CD4-positive, alpha-beta T cell (primary cell): ENCODE results near the gene SCUBE1. TPM values are rescaled to one million over a fixed set of nuclear protein-coding genes. Genes with fewer than 3 reads are reported as not detected.

Experiments used
- ATAC-seq: fragments of 200-7000 bp; cut with Tn5 transposase; one replicate; pipeline ENCODE4 v1.10.0; 2022; ENCODE audit warnings: mild to moderate bottlenecking; ENCODE audit not compliant: poor library complexity
- CTCF ChIA-PET: fragments of 350-600 bp; sonication (Branson Sonifier 250); formaldehyde crosslinking; loops from one replicate; lab custom pipeline; 2021; ENCODE audit warnings: antibody characterized with exemption, inconsistent platforms; lab: Charles Lee
- POLR2A ChIA-PET: fragments of 350-600 bp; sonication (Branson Sonifier 250); formaldehyde crosslinking; loops from one replicate; lab custom pipeline; 2021; ENCODE audit warnings: antibody characterized with exemption, inconsistent platforms; lab: Charles Lee
- DNase-seq, 14 experiments: peaks; one replicate each; pipeline ENCODE4 v3.0.0-alpha.2; 2013 to 2020; ENCODE audit warnings: mixed read lengths in 2 of 14
- H3K27ac ChIP-seq, 2 donors: one replicate each; pipeline versions ENCODE4 v1.5.1 to v1.7.0; 2013; ENCODE audit warnings: low read length in 2 of 2, low read depth in 1 of 2, mild to moderate bottlenecking in 1 of 2
- H3K27me3 ChIP-seq, 2 experiments: 1 replicate in 1 of 2; 2 replicates in 1 of 2; pipeline versions ENCODE4 v1.6.1 to v1.7.0; 2013; ENCODE audit warnings: low read length in 2 of 2, control low read depth in 1 of 2, mild to moderate bottlenecking in 1 of 2, moderate library complexity in 1 of 2; ENCODE audit not compliant: insufficient read depth in 2 of 2, control insufficient read depth in 1 of 2
- H3K36me3 ChIP-seq: one replicate; pipeline ENCODE4 v1.6.1; 2013; ENCODE audit warnings: low read length, control low read depth; ENCODE audit not compliant: insufficient read depth
- H3K4me1 ChIP-seq: one replicate; pipeline ENCODE4 v1.6.1; 2013; ENCODE audit warnings: low read length, control low read depth; ENCODE audit not compliant: insufficient read depth
- H3K4me3 ChIP-seq: one replicate; pipeline ENCODE4 v1.5.1; 2013; ENCODE audit warnings: mild to moderate bottlenecking, low read length, moderate library complexity
- H3K9me3 ChIP-seq, 2 experiments: 1 replicate in 1 of 2; 2 replicates in 1 of 2; pipeline versions ENCODE4 v1.6.1 to v1.7.0; 2013; ENCODE audit warnings: low read length in 2 of 2, mild to moderate bottlenecking in 2 of 2, control low read depth in 1 of 2, moderate library complexity in 1 of 2; ENCODE audit not compliant: control insufficient read depth in 1 of 2, insufficient read depth in 1 of 2
- H3K27ac Mint-ChIP-seq: one replicate; pipeline ENCODE4 v1.8.0; 2020; ENCODE audit warnings: mixed read lengths
- H3K27me3 Mint-ChIP-seq: one replicate; pipeline ENCODE4 v1.8.0; 2021; ENCODE audit warnings: mixed read lengths
- H3K36me3 Mint-ChIP-seq: one replicate; pipeline ENCODE4 v1.8.0; 2021; ENCODE audit warnings: low read depth, mixed read lengths
- H3K4me1 Mint-ChIP-seq: one replicate; pipeline ENCODE4 v1.8.0; 2021; ENCODE audit warnings: low read depth, mixed read lengths
- H3K4me3 Mint-ChIP-seq: one replicate; pipeline ENCODE4 v1.8.0; 2020; ENCODE audit warnings: mild to moderate bottlenecking, mixed read lengths
- H3K9me3 Mint-ChIP-seq: one replicate; pipeline ENCODE4 v1.8.0; 2020; ENCODE audit warnings: mixed read lengths
- intact Hi-C, 2 experiments: fragments of 100-400 bp; cut with DNase I in 1 of 2; cut with micrococcal nuclease in 1 of 2; formaldehyde crosslinking; loops; one replicate each; pipeline versions ENCODE4 v1.15.1 to v1.9.0; 2023 to 2025; cut with DNase I, micrococcal nuclease
- total RNA-seq, 174 experiments: library from RNA in 2 of 174; stranded (reverse) in 2 of 174; gene quantifications; one replicate each; pipeline ENCODE4 v1.2.3 and lab custom pipeline; 2021 to 2026
- TF ChIP-seq, protein P1 (sequence below): fragments of 200-600 bp; IDR thresholded peaks from one replicate; pipeline ENCODE4 v1.8.0; 2022; ENCODE audit warnings: antibody characterized with exemption, mild to moderate bottlenecking

SCUBE1 gene
- total RNA-seq, 2 experiments from 2014 or later: not detected

DNA sequence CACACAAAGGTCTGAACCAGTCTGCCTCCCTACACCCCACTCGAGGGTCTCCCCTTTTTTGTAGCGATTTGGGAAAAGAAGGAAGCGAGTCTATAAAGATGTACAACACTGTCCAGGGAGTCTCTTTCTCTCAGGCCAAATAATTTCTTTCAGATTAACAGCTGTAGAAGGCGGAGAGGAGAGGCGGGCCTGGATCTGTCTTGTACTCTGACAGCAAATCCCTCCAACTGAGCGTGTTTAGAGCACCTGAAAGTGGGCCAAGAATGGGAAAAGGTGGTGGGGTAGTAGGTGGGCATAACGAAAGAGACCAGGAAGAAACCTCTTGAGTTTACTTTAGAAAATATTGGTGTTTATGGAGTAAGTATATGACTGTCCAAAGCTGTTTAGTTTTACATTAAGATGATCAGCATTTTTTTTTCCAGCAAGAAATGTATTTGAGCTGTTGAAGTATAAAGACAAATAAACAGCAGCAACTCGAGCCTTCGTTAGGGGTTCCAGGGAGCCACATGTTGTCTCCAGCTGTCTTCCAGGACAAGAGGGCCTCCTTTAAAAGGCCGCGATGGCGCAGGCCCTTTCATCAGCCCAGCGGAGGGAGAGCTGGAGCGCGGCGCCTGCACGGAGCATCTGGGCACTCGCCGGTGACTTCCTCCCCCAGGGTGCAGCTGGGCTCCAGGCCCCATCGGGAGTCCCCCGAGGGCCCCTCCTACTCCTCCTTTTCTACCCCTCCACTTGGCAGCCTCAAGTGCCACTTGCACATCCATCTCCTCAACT, 34.9 kb downstream of the SCUBE1 start:
- H3K27ac ChIP-seq: no peak overlapping the region
- no peaks in the 10 kb centered on the region for H3K9me3 ChIP-seq
- H3K27me3 ChIP-seq: no peaks in the 10 kb centered on the region
- no peak overlapping the region for H3K4me3 ChIP-seq
- Mint-ChIP-seq H3K4me3 (no peak overlapping the region), H3K4me1 (no peaks in the 10 kb centered on the region), H3K9me3 (no peaks in the 10 kb centered on the region), H3K27me3 (no peaks in the 10 kb centered on the region), H3K36me3 (no peaks in the 10 kb centered on the region), H3K27ac (no peak overlapping the region)
- ATAC-seq (no peak), DNase-seq (no peak)
- POLR2A ChIA-PET: no interaction called here
- CTCF ChIA-PET: no interaction called here
- intact Hi-C loops: no loop called here
- H3K4me1 ChIP-seq: no peaks in the 10 kb centered on the region
- TF ChIP-seq, protein P1, sequence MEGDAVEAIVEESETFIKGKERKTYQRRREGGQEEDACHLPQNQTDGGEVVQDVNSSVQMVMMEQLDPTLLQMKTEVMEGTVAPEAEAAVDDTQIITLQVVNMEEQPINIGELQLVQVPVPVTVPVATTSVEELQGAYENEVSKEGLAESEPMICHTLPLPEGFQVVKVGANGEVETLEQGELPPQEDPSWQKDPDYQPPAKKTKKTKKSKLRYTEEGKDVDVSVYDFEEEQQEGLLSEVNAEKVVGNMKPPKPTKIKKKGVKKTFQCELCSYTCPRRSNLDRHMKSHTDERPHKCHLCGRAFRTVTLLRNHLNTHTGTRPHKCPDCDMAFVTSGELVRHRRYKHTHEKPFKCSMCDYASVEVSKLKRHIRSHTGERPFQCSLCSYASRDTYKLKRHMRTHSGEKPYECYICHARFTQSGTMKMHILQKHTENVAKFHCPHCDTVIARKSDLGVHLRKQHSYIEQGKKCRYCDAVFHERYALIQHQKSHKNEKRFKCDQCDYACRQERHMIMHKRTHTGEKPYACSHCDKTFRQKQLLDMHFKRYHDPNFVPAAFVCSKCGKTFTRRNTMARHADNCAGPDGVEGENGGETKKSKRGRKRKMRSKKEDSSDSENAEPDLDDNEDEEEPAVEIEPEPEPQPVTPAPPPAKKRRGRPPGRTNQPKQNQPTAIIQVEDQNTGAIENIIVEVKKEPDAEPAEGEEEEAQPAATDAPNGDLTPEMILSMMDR: no peak
- H3K36me3 ChIP-seq: no peaks in the 10 kb centered on the region

DNA sequence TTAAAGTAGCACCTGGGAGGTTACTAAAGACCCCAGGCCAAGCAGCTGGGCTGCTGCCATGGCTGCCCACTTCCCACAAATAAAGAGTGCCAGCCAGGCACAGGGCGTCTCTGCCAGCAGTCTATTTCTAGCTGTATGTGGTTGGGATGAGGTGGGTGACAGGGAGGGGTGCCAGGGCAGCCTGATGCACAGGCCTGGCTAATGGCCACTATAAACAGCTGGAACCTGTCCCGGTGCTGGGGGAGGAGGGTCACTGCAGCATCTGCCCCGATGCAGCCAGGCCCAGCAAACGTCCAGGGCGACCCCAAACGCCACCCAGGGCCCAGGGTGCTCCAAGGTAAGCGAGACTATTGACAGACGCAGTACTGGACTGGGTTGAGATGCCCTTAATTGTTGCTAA, 37.4 kb downstream of the SCUBE1 start:
- no peak overlapping the region for H3K4me3 Mint-ChIP-seq

DNA sequence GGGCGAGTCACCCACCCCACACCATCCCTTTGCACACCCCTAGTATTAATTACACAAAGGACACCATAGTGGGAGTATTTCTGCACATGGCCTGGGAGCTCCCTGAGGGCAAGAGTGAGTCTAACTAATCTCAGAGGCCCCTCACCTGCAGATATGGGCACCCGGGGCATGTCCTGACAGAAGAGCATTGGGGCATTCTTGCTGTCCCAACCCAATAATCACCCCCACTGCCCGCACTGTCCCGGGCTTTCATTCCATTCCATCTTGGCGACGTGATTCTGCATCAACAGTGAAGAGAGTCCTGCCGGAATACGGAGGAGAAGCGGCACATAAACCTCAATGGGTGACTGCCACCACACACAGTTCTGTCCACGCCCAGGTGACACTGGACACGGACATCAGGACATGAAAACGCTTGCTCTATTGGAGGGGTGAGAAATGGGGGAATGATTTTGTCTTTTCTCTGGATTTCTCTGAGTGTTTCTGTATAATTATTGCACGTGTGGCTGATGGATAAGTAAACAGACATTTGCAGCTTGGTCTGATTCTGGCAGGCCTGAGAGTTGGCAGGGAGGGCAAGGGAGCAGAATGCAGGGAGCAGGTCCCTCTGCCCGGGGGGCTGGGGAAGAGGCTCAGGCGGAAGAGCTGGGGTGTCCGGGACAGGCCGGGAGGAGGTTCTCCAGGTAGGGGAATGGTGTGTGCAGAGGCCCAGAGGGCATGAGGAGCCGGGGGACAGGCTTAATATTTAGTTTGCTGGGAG, 38.2 kb downstream of the SCUBE1 start:
- H3K27me3 Mint-ChIP-seq: no peaks in the 10 kb centered on the region
- CTCF ChIA-PET: no interaction called here
- Histone ChIP-seq H3K4me3 (no peak overlapping the region), H3K27ac (no peak overlapping the region), H3K4me1 (no peaks in the 10 kb centered on the region), H3K36me3 (no peaks in the 10 kb centered on the region), H3K27me3 (no peaks in the 10 kb centered on the region), H3K9me3 (no peaks in the 10 kb centered on the region)
- H3K4me1 Mint-ChIP-seq: no peaks in the 10 kb centered on the region
- H3K27ac Mint-ChIP-seq: no peak overlapping the region
- H3K4me3 Mint-ChIP-seq: no peak overlapping the region
- no peak for DNase-seq
- ATAC-seq: no peak
- POLR2A ChIA-PET: no interaction called here
- H3K9me3 Mint-ChIP-seq: no peaks in the 10 kb centered on the region
- H3K36me3 Mint-ChIP-seq: no peaks in the 10 kb centered on the region
- TF ChIP-seq, protein P1: no peak
- intact Hi-C loops: no loop called here

More for the DNA sequence above, 37.4 kb downstream of the SCUBE1 start:
- no peak for DNase-seq
- Mint-ChIP-seq H3K27me3 (no peaks in the 10 kb centered on the region), H3K9me3 (no peaks in the 10 kb centered on the region), H3K36me3 (no peaks in the 10 kb centered on the region), H3K4me1 (no peaks in the 10 kb centered on the region), H3K27ac (no peak overlapping the region)
- ATAC-seq: no peak
- Histone ChIP-seq H3K4me3 (no peak overlapping the region), H3K27me3 (no peaks in the 10 kb centered on the region), H3K4me1 (no peaks in the 10 kb centered on the region), H3K27ac (no peak overlapping the region), H3K9me3 (no peaks in the 10 kb centered on the region), H3K36me3 (no peaks in the 10 kb centered on the region)
- intact Hi-C loops: no loop called here
- ChIA-PET CTCF (no interaction called here), POLR2A (no interaction called here)
- TF ChIP-seq, protein P1: no peak
